HG03457 (cell line): ENCODE measurements around the gene HS2ST1.
A peak's percentile ranks its signal among the peaks of the same experiment; 100 is the strongest.
"Not testable (repeated sequence)": the region's sequence is repeated elsewhere in the genome, so short reads cannot be mapped to it uniquely, and the experiment has no call there.

ENCODE experiments used
- ATAC-seq: cut with Tn5 transposase; IDR thresholded peaks from one replicate; pipeline ENCODE4 v1.9.1; 2021; ENCODE audit warnings: moderate number of reproducible peaks; ENCODE audit not compliant: unreplicated experiment

Gene HS2ST1

DNA sequence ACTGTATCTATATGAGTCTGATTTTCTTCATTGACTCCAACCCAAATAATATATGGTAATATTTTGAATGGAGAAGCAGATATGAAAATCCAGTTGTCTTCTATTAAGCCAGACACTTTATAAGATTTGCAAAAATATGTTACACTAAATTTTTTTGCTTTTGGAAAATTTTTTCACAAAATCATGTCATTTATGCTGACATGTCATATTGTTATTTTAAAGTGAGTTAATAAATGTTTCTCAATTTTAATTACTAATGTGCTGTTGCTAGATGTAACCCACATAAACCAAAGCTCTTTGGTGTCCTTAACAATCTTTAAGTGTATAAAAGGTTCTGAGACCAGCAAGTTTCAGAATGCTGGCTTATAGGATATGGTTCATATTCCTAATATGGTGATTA is 142.5 kb downstream of the HS2ST1 start:
- no peak for ATAC-seq

DNA sequence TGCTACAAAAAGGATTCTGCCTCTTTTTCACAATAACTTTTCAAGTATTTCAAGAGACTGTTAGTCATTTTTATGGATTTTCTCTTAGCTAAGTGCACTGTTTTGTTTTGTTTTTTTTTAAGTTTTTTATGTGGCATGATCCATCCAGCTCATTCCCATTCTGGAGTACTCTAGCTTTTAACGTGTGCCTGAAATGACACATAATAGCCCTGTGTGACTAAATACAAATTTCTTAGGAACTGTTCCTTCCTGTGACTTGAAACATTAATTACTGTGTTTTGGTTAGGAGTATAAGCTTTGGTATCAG is 143.9 kb downstream of the HS2ST1 start:
- ATAC-seq, result no peak

DNA sequence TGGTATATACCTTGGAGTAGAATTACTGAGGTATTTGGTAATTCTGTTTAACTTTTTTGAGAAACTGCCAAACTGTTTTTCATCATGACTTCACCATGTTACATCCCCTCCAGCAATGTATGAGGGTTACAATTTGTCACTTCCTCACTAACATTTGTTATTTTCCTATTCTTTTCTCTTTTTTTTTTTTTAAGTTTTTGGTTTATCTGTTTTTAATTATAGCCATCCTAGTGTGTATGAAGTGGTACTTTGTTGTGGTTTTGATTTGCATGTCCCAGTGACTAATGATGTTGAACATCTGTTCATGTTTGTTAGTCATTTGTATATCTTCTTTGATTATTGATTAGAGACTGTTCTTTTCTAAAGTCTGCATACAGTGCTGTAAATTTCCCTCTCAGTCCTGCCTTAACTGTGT is 147.3 kb downstream of the HS2ST1 start:
- peak; percentile 44 for ATAC-seq

DNA sequence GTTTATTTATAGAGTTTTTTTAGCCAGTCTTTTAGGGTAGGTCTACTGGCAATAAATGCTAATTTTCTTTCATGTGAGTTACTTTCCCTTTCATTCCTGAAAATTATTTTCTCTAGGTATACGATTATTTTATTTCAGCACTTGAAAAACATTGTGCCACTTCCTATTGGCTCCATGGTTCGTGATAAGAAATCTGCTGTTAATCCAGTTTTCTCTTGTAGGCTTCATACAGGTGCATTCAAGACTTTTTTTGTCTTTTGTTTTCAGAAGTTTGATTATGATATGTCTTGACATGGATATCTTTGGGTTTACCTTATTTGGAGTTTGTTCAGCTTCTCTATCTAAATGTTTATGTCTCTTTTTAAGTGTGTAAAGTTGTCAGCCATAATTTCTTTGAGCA is 148.3 kb downstream of the HS2ST1 start:
- ATAC-seq, result no peak

DNA sequence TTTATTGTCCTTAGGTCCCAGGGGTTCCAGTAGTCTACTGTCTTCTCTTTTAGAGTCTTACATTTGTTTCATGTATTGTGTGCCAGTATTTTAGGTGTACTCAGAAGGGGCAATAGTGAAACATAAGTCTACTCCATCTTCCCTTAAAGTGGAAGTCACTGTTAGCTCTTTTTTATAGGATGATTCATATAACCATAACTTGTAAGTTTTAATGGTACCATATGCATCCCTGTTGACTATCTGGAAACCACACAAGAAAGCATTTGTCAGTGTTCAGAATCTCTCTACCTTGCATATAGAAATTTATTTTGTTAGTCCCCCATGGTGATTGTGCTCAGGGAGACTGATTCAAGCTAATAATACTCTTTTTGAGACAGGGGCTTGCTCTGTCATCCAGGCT is 149.9 kb downstream of the HS2ST1 start:
- no peak for ATAC-seq

DNA sequence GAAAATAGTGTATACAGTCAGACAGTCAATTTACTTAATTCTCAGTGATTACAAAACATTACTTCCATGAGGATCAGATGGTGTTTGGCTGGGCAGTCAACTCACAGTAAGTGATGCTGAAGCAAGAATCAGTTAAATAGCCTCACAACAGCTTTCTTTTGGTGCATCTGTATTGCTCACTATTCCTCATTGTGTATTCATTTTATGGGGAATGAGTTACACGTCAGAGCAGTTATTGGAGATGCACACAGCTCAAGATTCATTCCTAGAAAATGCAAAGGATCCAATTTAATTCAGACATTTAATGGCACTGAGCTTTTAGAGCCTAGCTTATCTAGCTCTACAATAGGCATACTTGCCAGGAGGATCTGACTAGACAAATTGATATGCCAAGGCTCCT is 150.6 kb downstream of the HS2ST1 start:
- no peak for ATAC-seq

DNA sequence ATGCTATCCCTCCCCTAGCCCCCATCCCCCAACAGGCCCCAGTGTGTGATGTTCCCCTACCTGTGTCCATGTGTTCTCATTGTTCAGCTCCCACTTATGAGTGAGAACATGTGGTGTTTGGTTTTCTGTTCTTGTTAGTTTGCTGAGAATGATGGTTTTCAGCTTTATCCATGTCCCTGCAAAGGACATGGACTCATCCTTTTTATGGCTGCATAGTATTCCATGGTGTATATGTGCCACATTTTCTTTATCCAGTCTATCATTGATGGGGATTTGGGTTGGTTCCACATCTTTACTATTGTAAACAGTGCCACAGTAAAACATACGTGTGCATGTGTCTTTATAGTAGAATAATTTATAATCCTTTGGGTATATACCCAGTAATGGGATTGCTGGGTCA is 152.3 kb downstream of the HS2ST1 start:
- not testable (repeated sequence) for ATAC-seq

DNA sequence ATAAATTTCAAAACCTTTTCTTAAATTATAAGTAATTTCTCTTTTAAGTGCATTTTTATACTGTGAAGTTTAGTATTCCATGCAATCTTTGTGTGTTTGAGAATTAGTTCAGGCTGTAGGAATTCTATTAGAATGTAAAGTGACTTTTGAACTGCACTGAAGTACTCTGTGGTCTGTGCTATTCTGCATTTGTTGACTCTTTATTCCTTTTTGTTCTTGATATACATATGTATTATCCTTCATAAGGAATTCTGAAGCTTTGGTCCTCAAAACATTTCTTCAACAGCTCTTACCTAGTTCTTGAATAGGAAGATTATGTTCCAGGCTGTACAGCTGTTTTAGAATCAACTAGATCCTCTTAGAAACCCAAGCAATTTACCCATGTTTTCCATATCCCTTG is 158.0 kb downstream of the HS2ST1 start:
- ATAC-seq, result no peak

DNA sequence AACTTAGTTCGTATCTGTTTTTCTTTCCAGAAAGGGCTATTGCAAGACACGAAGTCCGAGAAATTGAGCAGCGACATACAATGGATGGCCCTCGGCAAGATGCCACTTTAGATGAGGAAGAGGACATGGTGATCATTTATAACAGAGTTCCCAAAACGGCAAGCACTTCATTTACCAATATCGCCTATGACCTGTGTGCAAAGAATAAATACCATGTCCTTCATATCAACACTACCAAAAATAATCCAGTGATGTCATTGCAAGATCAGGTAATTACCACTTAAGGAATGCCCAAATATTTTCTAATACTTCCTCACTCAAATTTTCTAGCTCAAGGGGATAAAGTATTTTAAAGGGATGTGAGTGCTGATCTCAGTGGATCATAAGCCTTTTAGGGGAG is 158.5 kb downstream of the HS2ST1 start:
- ATAC-seq, result no peak

DNA sequence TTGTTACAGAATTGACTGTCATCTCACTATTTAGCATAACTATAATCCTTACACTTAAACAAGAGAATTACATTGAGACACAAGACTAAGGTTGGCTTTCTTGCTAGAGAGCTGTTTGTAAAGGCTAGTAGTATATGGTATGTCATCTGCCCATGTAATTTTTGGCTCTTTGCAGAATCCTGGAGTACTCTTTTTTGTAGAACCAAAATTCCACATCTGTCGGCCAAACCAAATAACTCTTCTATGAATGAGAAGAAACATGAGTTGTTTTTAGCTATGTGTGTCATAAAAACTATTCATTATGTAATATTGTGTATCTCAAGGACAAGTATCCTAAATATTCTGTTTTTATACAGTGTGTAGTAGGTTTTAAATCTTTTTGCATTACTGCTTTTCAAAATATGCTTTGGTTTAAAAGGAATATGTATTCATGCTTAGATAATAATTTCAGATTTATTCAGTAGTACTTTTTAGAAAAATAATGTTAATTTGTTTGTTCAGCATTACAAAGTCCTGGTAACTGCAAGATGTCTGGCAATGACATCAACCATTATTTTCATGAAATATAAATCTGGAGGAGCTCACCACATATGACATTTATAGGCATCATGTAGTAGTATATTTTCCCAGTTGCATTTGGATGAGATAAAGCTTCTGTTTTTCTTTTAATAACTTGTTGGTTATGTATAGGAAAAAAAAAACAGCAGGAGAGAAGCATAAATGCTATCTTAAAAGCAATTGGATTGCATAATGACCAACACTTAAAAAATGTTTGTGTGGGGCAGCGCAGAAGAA is 159.8 kb downstream of the HS2ST1 start:
- ATAC-seq, result no peak

DNA sequence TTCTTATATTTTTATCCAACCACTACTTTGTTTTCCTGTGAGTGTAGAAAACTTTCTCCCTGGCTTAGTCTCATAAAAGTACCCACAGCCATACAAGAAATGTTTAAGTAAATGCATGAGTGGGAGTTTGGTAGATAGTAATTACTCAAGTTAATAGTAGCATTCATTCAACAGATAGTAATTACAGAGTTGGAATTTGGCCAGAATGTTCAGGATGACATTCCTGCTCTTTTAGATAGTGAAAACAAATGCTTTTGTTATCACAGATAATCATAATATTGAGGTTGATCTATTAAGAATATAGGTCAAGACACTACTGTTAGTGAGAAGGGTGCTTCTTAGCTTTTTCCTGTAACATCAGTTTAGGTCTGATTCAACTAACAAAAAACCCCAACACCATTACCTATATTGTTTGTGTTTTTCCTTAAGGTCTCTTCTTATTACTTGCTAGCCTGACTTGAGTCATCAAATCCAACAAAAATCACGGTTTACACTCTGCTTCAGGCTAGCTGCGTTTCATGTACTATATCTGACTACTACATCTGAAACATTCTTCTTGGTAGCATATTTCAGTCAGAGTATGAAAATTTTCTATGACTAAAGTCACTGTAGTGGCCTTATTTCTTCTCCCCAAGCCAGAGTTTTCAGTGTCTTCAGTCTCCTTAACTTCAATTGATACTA is 163.7 kb downstream of the HS2ST1 start:
- ATAC-seq, result no peak

DNA sequence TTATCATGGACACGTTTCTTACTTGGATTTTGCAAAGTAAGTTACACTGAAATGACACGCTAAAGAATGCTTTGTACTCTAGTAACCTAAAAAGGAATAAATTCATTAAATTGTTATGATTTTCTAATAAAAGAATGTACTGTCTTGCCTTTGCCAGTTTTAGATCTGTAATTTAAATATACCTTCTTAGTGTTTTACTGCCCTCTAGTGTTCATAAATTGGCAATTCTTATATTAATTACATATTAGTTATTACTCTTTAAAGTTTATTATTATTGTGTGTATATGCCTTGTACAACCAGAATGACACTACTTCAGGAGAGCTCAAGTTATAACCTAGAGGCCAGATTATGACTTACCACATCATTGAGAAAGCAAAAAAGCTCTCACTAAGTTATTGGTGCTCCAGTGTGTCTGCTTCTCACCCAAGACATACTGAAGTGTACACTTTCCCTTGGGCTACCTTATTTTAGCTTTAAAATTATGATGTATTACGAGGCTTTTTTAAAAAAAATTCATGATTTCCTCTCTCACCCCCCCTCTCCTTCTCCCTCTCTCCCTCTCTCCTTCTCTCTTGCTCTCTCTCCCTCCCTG is 169.9 kb downstream of the HS2ST1 start:
- ATAC-seq, result no peak

DNA sequence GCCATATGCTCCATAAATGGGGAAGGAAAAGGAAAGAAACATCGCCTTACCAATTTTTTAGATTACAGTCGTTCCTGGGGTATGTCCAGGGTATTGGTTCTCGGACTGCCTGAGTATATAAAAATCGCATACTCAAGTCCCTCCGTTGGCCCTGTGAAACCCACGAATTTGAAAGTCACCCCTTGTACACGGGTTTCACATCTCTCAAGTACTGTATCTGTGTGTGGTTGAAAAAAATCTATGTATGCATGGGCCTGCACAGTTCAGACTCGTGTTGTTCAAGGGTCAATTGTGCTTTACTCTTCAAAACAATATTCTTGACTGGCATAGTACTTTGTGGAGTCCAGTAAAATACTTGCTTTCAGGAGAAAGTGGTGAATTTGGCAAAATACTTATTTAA is 171.7 kb downstream of the HS2ST1 start:
- no peak for ATAC-seq

DNA sequence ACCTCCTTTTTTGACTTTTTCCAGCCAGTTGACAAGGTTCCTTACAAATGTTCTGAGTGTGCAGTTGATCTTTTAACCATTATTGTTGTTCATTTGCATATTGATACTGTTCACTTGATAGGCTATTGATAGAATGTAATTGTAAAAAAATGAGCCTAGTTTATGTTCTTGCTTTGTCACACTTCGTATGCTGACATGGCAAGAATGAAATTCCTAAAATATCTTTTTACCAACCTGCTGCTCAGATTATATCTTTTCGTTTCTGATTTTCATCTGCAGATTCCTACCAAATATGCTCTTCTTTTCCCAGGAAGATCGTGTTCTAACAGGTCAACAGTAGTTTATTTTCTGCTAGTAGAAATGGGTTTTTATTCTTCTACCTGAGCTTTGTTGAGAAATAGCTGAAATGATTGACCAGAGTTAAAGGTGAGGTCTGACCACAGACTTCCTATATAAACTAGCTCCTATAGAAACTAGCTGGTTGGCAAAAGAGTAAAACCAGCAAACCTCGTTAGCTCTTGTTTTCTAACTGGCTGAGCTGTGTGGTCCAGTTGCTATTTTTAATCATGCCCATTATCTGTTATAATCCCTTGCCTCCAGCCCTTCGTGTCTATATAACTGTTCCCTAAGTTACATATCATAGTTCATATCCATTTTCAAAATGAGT is 174.8 kb downstream of the HS2ST1 start:
- no peak for ATAC-seq

DNA sequence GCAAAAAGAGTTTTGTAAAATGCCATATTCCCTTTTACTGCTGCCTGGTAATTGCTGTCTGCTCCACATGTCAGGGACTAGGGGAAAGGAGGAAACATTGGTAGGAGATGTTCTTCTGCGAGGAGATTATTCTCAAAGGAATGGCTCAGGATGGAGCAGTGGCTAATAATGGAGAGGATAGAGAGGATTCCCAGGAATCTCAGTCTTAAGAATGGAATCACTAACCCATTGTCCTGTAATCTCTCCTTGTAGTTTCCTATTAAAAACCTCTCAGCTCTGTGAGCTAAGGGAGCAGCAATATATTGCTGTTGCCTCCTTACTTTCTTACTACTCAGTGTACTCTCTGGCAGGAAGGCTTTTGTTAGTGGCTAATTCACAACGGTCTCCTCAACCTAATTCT is 175.4 kb downstream of the HS2ST1 start:
- no peak for ATAC-seq

DNA sequence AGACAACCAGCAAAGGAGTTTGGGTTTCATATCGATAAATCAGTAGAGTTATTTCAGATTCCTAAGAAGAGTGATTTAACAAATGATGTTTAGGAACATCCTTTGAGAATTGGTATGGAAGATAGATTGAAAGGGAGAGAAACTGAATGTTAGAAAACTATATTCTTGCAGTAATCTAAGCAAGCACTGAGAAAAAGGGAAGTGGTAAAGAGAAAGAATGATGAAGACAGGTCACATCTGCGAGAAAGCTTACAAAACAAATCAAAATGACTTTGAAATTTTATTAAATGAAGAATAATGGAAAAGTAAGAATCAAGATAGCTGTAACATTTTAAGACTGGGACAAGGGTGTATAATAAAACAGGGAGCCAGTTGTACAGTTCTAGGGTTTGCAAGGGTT is 177.0 kb downstream of the HS2ST1 start:
- ATAC-seq, result no peak

DNA sequence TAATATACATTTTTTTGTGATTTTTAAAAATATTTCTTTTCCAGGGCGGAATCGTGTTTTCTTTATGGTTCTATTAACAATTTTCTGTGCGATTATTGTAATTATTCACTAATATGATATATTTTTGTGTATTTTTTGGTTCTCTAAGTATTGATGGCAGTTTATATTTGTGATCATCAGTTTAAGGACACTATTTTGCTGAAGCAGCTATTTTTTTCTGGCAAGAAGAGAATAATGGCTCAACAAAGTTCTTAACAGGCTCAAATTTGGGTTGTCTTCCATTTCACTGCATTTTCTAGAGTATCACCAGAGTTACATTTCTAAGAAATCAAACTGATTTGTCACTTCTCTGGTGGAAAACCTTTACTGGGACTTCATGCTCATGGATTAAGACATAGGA is 178.4 kb downstream of the HS2ST1 start:
- ATAC-seq, result no peak

DNA sequence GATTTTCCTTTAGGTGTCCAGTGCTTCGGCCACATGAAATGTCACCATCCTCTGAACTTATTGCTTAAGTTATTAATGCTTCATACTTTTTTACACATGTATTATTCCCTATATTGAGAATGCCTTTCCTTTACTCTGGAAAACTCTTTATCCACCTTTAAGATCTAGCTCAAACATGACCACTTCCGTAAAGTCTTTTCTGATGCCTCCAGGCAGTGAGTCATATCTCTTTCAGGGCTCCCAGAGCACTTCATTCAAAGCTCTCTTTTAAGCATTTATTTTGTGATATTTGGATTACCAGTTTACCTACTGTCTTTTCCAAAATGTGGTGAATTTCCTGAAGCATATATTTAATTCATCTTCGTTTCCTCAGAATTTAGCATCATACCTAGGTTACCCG is 178.9 kb downstream of the HS2ST1 start:
- no peak for ATAC-seq

DNA sequence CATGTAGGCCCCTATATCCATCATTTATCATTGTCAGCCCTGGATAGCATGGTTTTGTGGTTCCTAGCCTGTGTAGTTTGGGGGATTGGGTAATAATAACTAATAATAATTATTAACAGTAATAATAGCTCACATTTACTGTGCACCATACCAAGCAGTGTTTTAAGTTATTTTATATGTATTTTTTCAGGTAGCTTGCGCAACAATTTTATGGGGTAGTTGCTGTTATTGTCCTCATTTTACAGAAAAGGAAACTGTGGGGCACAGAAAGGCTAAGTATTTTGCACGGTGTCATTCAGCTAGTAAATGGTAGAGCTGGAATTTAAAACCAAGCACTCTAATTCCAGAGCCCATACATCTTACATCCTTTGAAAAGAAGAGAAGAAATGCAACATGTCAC is 179.8 kb downstream of the HS2ST1 start:
- no peak for ATAC-seq

DNA sequence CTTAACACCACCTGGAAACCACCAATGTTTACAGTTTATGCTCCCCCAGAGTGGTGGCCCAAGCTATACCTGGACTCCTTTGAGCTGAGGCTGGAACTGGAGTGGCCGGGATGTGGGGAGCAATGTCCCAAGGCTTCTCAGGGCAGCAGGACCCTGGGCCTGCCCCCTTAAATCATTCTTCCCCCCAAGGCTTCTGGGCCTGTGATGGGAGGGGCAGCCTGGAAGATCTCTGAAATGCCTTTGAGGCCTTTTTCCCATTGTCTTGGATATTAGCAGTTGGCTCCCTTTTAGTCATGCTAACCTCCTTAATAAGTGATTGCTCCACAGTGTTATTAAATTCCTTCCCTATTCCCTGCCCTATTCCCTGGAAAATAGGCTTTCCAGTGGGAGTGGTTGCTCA is 185.8 kb downstream of the HS2ST1 start:
- no peak for ATAC-seq

DNA sequence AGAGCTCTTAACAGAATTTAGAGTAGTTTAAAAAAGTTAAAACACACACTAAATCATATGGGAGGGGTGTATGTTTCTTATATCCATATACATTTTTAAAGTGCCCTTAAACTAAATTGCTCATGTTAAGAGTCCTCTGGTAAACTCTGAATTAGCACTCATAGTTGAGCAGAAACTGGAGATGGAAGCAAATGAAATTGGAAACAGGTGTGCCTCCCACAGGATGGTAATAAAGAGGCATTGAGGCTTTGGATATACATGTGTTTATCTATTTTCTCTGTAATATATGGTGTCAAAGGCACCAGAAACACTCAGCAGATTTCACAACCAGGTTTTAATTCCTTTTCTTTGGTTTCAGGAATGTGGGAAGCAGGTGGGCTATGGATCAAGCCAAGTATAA is 188.6 kb downstream of the HS2ST1 start:
- no peak for ATAC-seq

DNA sequence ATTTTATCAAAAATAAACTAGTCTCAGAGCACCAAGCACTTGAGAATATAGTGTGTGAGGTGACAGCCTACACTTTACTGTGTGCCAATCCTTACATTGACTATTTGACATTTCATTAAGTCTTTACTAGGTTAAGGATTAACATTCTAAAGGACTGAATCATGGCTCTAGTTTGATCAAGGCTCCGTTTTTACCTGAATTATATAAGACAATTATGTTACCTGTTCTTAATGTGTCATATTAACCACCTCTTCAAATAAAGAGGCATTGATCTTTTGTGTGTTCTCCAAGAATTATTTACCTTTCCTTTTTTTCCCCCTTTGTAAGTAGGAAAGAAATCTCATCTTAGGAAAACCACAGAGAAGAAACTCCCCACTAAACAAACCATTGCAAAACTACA is 189.7 kb downstream of the HS2ST1 start:
- ATAC-seq, result no peak
